Caco-2 (cell line): Measurements from ENCODE around the gene MRGPRD. TPM values are rescaled to one million over a fixed set of nuclear protein-coding genes. Genes with fewer than 3 reads are reported as not detected.

Experiments used
- BruUV-seq: library from RNA; stranded (reverse); fragments of 400-500 nt; replicated peaks from 2 replicates; lab custom pipeline; 2021; lab: Mats Ljungman, UMichigan
- CTCF ChIA-PET: fragments of 300-600 bp; sonication (Branson Sonifier 250); formaldehyde crosslinking; loops from one replicate; lab custom pipeline; 2022; ENCODE audit warnings: antibody characterized with exemption; lab: Charles Lee
- POLR2A ChIA-PET: fragments of 300-600 bp; sonication (Branson Sonifier 250); formaldehyde crosslinking; loops from one replicate; lab custom pipeline; 2022; ENCODE audit warnings: antibody characterized with exemption; lab: Charles Lee
- DNase-seq, 2 experiments: peaks; one replicate each; pipeline versions ENCODE4 v3.0.0 to v3.0.0-alpha.2; 2020 to 2022
- H3K27me3 ChIP-seq: replicated peaks from 2 replicates; pipeline ENCODE4 v1.6.0; 2011; ENCODE audit warnings: low read length; ENCODE audit not compliant: control insufficient read depth, insufficient read depth
- H3K36me3 ChIP-seq: 2 replicates; pipeline ENCODE4 v1.5.1; 2011; ENCODE audit warnings: low read length; ENCODE audit not compliant: control insufficient read depth, insufficient read depth
- H3K4me1 ChIP-seq: fragments of 250-450 bp; sonication (Bioruptor Pico); 2 replicates; pipeline ENCODE4 v1.5.1; 2020; ENCODE audit warnings: mild to moderate bottlenecking
- H3K4me3 ChIP-seq: 2 replicates; pipeline ENCODE4 v1.5.1; 2011; ENCODE audit warnings: low read depth, mild to moderate bottlenecking, control low read depth, low read length
- H3K9me3 ChIP-seq: fragments of 250-450 bp; sonication (Bioruptor Pico); 2 replicates; pipeline ENCODE4 v1.5.1; 2020; ENCODE audit warnings: mild to moderate bottlenecking, moderate library complexity
- H3K27ac Mint-ChIP-seq: one replicate; pipeline ENCODE4 v1.8.0; 2022; ENCODE audit warnings: mixed read lengths; ENCODE audit not compliant: unreplicated experiment
- H3K27me3 Mint-ChIP-seq: one replicate; pipeline ENCODE4 v1.8.0; 2022; ENCODE audit warnings: mixed read lengths; ENCODE audit not compliant: insufficient read depth, unreplicated experiment
- H3K36me3 Mint-ChIP-seq: one replicate; pipeline ENCODE4 v1.8.0; 2022; ENCODE audit warnings: mild to moderate bottlenecking, mixed read lengths; ENCODE audit not compliant: insufficient read depth, unreplicated experiment
- H3K4me1 Mint-ChIP-seq: one replicate; pipeline ENCODE4 v1.8.0; 2022; ENCODE audit warnings: low read depth, mixed read lengths; ENCODE audit not compliant: unreplicated experiment
- H3K4me3 Mint-ChIP-seq: one replicate; pipeline ENCODE4 v1.8.0; 2022; ENCODE audit warnings: mild to moderate bottlenecking, moderate library complexity, mixed read lengths; ENCODE audit not compliant: unreplicated experiment
- H3K9me3 Mint-ChIP-seq: one replicate; pipeline ENCODE4 v1.8.0; 2022; ENCODE audit warnings: mixed read lengths; ENCODE audit not compliant: unreplicated experiment
- CTCF ChIP-seq, 2 experiments: fragments of 200-600 bp in 1 of 2; IDR thresholded peaks; 1 replicate in 1 of 2; 2 replicates in 1 of 2; pipeline versions ENCODE4 v1.5.1 to v1.8.0; 2011 to 2022; ENCODE audit warnings: antibody characterized with exemption in 1 of 2, control low read depth in 1 of 2, inconsistent platforms in 1 of 2, low read depth in 1 of 2, low read length in 1 of 2, mild to moderate bottlenecking in 1 of 2, moderate library complexity in 1 of 2; ENCODE audit not compliant: insufficient read depth in 1 of 2, severe bottlenecking in 1 of 2, unreplicated experiment in 1 of 2
- intact Hi-C: fragments of 100-400 bp; cut with micrococcal nuclease; formaldehyde crosslinking; loops from one replicate; pipeline ENCODE4 v1.10.0; 2022; ENCODE audit not compliant: unreplicated experiment
- total RNA-seq: library from RNA; stranded (reverse); gene quantifications from 2 replicates; pipeline ENCODE4 v1.2.3, GENCODE V29; 2022

MRGPRD gene
- total RNA-seq, 1 experiment from 2014 or later: not detected

DNA sequence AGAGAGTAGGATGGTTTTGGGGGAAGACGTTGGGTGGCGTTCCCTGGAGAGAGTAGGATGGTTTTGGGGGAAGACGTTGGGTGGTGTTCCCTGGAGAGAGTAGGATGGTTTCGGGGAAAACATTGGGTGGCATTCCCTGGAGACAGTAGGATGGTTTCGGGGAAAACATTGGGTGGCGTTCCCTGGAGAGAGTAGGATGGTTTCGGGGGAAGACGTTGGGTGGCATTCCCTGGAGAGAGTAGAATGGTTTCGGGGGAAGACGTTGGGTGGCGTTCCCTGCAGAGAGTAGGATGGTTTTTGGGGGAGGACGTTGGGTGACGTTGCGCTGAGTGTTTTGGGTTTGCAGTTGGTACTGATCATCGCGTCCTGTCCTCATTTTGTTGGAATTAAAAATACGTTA, 48.9 kb downstream of the MRGPRD start:
- Mint-ChIP-seq H3K4me1 (no peaks in the 10 kb centered on the region), H3K27ac (no peak overlapping the region), H3K9me3 (no peaks in the 10 kb centered on the region), H3K27me3 (no peaks in the 10 kb centered on the region), H3K36me3 (peaks cover 57% of the 10 kb centered on the region), H3K4me3 (no peak overlapping the region)
- DNase-seq: no peak
- no peak for TF ChIP-seq CTCF (IDR thresholded peaks at IDR 0.05; ENCODE audit: insufficient read depth in 1 of 2, low read depth in 1 of 2, low read length in 1 of 2, severe bottlenecking in 1 of 2, unreplicated experiment in 1 of 2)
- Histone ChIP-seq H3K4me3 (no peak overlapping the region), H3K27me3 (no peaks in the 10 kb centered on the region), H3K9me3 (no peaks in the 10 kb centered on the region), H3K4me1 (no peaks in the 10 kb centered on the region), H3K36me3 (0 out of 2 replicates have a peak, but pooled peaks cover 2% of the 10 kb centered on the region)
- ChIA-PET POLR2A (no interaction called here), CTCF (no interaction called here)
- intact Hi-C loops: no loop called here
- BruUV-seq: no TSS peak

- H3K9me3 Mint-ChIP-seq: peaks cover 2% of the 10 kb centered on the region
- no peak for TF ChIP-seq CTCF (IDR thresholded peaks at IDR 0.05; ENCODE audit: insufficient read depth in 1 of 2, low read depth in 1 of 2, low read length in 1 of 2, severe bottlenecking in 1 of 2, unreplicated experiment in 1 of 2)
- no peak for DNase-seq
- ChIA-PET POLR2A (no interaction called here), CTCF (no interaction called here)
- H3K4me1 Mint-ChIP-seq: no peaks in the 10 kb centered on the region
- H3K27me3 ChIP-seq: no peaks in the 10 kb centered on the region
- no peaks in the 10 kb centered on the region for H3K4me1 ChIP-seq
- H3K27ac Mint-ChIP-seq: no peak overlapping the region
- no peaks in the 10 kb centered on the region for H3K27me3 Mint-ChIP-seq
- H3K4me3 ChIP-seq: no peak overlapping the region
- peaks cover 60% of the 10 kb centered on the region for H3K36me3 Mint-ChIP-seq
- H3K4me3 Mint-ChIP-seq: no peak overlapping the region
- peaks cover 5% of the 10 kb centered on the region; the same call in 1 of the 2 replicates for H3K9me3 ChIP-seq
- no TSS peak for BruUV-seq
- intact Hi-C loops: no loop called here
- 0 out of 2 replicates have a peak, but pooled peaks cover 2% of the 10 kb centered on the region for H3K36me3 ChIP-seq
These were observed 49.6 kb downstream of the MRGPRD start for GRCh38 chr11:68930991-68931855.

Other genes starting within 250 kb of the MRGPRD start
- 22.1 and 26.2 TPM in 2 replicates for gene TESMIN, start 229.5 kb downstream of the MRGPRD start, total RNA-seq
- gene CPT1A, start 139.1 kb downstream of the MRGPRD start, total RNA-seq: 5.7 and 6.3 TPM in 2 replicates
- gene MRPL21, start 77.2 kb downstream of the MRGPRD start, total RNA-seq: 179 and 195 TPM in 2 replicates
- 49.1 and 55.5 TPM in 2 replicates for gene IGHMBP2, start 77.1 kb downstream of the MRGPRD start, total RNA-seq
- gene MRGPRF, start 32.3 kb upstream of the MRGPRD start, total RNA-seq: 0.14 TPM in 1 of 2 replicates, not detected in the other
- gene TPCN2, start 67.9 kb upstream of the MRGPRD start, total RNA-seq: 59.5 and 63.6 TPM in 2 replicates
- 0.12 and 0.66 TPM in 2 replicates for gene SMIM38, start 174.9 kb upstream of the MRGPRD start, total RNA-seq